H9 (cell line): ENCODE results near the gene UNC5B. TPM values are rescaled to one million over a fixed set of nuclear protein-coding genes. Genes with fewer than 3 reads are reported as not detected.

Experiments used
- DNase-seq: peaks from one replicate; pipeline ENCODE4 v3.0.0-alpha.2; 2017
- H2AFZ ChIP-seq: one replicate; pipeline ENCODE4 v1.6.1; 2013; ENCODE audit warnings: mild to moderate bottlenecking, low read length, control low read depth, moderate library complexity
- H2AK5ac ChIP-seq: 2 replicates; pipeline ENCODE4 v1.6.1; 2013; ENCODE audit warnings: low read length, control low read depth, mixed read lengths; ENCODE audit not compliant: insufficient read length
- H2BK120ac ChIP-seq: one replicate; pipeline ENCODE4 v1.6.1; 2013; ENCODE audit warnings: low read depth, mild to moderate bottlenecking, low read length, control low read depth, inconsistent platforms; ENCODE audit not compliant: poor library complexity, severe bottlenecking
- H2BK12ac ChIP-seq: 2 replicates; pipeline ENCODE4 v1.6.1; 2013; ENCODE audit warnings: low read length, control low read depth, mixed read lengths, low read depth; ENCODE audit not compliant: insufficient read length
- H2BK15ac ChIP-seq: 2 replicates; pipeline ENCODE4 v1.6.1; 2013; ENCODE audit warnings: low read depth, low read length, control low read depth
- H2BK20ac ChIP-seq: one replicate; pipeline ENCODE4 v1.6.1; 2013; ENCODE audit warnings: low read depth, mild to moderate bottlenecking, low read length, control low read depth, inconsistent platforms; ENCODE audit not compliant: poor library complexity, severe bottlenecking
- H2BK5ac ChIP-seq: 2 replicates; pipeline ENCODE4 v1.6.1; 2013; ENCODE audit warnings: low read length, control low read depth, mixed read lengths; ENCODE audit not compliant: insufficient read length
- H3K14ac ChIP-seq: 2 replicates; pipeline ENCODE4 v1.6.1; 2013; ENCODE audit warnings: low read length, control low read depth; ENCODE audit not compliant: insufficient read depth
- H3K18ac ChIP-seq: 2 replicates; pipeline ENCODE4 v1.6.1; 2013; ENCODE audit warnings: low read depth, mild to moderate bottlenecking, mixed read lengths, low read length, control low read depth; ENCODE audit not compliant: insufficient read length
- H3K23ac ChIP-seq: 2 replicates; pipeline ENCODE4 v1.6.1; 2013; ENCODE audit warnings: low read length, control low read depth, mixed read lengths, low read depth; ENCODE audit not compliant: insufficient read length
- H3K23me2 ChIP-seq: 2 replicates; pipeline ENCODE4 v1.6.1; 2013; ENCODE audit warnings: low read depth, mild to moderate bottlenecking, mixed read lengths, low read length, control low read depth; ENCODE audit not compliant: insufficient read length, poor library complexity, severe bottlenecking
- H3K27ac ChIP-seq: 2 replicates; pipeline ENCODE4 v1.5.1; 2013; ENCODE audit warnings: low read length, control low read depth, mixed read lengths, low read depth; ENCODE audit not compliant: insufficient read length
- H3K27me3 ChIP-seq: 2 replicates; pipeline ENCODE4 v1.6.1; 2013; ENCODE audit warnings: low read length, control low read depth, inconsistent platforms; ENCODE audit not compliant: insufficient read depth
- H3K4ac ChIP-seq: 2 replicates; pipeline ENCODE4 v1.6.1; 2013; ENCODE audit warnings: low read depth, mild to moderate bottlenecking, control low read depth, inconsistent platforms, low read length, moderate library complexity
- H3K4me1 ChIP-seq: 2 replicates; pipeline ENCODE4 v1.6.1; 2013; ENCODE audit warnings: low read length, control low read depth, inconsistent platforms; ENCODE audit not compliant: insufficient read depth
- H3K4me2 ChIP-seq: 2 replicates; pipeline ENCODE4 v1.6.1; 2013; ENCODE audit warnings: low read length, control low read depth, mixed read lengths; ENCODE audit not compliant: insufficient read length, insufficient read depth
- H3K56ac ChIP-seq: 2 replicates; pipeline ENCODE4 v1.6.1; 2013; ENCODE audit warnings: low read depth, mild to moderate bottlenecking, mixed read lengths, low read length, control low read depth; ENCODE audit not compliant: insufficient read length
- H3K79me1 ChIP-seq: 2 replicates; pipeline ENCODE4 v1.6.1; 2013; ENCODE audit warnings: low read depth, mild to moderate bottlenecking, moderate library complexity, low read length, control low read depth, inconsistent platforms; ENCODE audit not compliant: insufficient read depth, poor library complexity, severe bottlenecking
- H3K79me2 ChIP-seq: 2 replicates; pipeline ENCODE4 v1.6.1; 2013; ENCODE audit warnings: low read length, control low read depth, inconsistent platforms; ENCODE audit not compliant: insufficient read depth
- H3K9ac ChIP-seq: 2 replicates; pipeline ENCODE4 v1.6.1; 2013; ENCODE audit warnings: low read length, control low read depth, mixed read lengths; ENCODE audit not compliant: insufficient read length; ENCODE audit errors: extremely low read depth
- H3K9me3 ChIP-seq: one replicate; pipeline ENCODE4 v1.6.1; 2013; ENCODE audit warnings: low read depth, low read length, inconsistent platforms; ENCODE audit not compliant: control insufficient read depth
- H3T11ph ChIP-seq: one replicate; pipeline ENCODE4 v1.6.1; 2013; ENCODE audit warnings: mild to moderate bottlenecking, low read length, control low read depth, inconsistent platforms
- H4K20me1 ChIP-seq: one replicate; pipeline ENCODE4 v1.6.1; 2013; ENCODE audit not compliant: control insufficient read depth, insufficient read length, insufficient read depth
- H4K5ac ChIP-seq: 2 replicates; pipeline ENCODE4 v1.6.1; 2013; ENCODE audit warnings: low read depth, mild to moderate bottlenecking, mixed read lengths, low read length, control low read depth; ENCODE audit not compliant: insufficient read length
- H4K8ac ChIP-seq: replicated peaks from 2 replicates; pipeline ENCODE4 v1.6.1; 2013; ENCODE audit warnings: low read length, control low read depth, mixed read lengths, low read depth; ENCODE audit not compliant: insufficient read length
- H4K91ac ChIP-seq: 2 replicates; pipeline ENCODE4 v1.6.1; 2013; ENCODE audit warnings: low read depth, mild to moderate bottlenecking, moderate library complexity, mixed read lengths, low read length, control low read depth; ENCODE audit not compliant: insufficient read length
- H3K27ac Mint-ChIP-seq, 3 experiments: 2 replicates in 2 of 3; 3 replicates in 1 of 3; pipeline ENCODE4 v1.8.0; 2020 to 2021; ENCODE audit warnings: mixed read lengths in 3 of 3, mild to moderate bottlenecking in 1 of 3, moderate library complexity in 1 of 3
- H3K27me3 Mint-ChIP-seq: 2 replicates; pipeline ENCODE4 v1.8.0; 2021; ENCODE audit warnings: low read depth, mild to moderate bottlenecking, moderate library complexity, mixed read lengths
- H3K36me3 Mint-ChIP-seq, 3 experiments: 2 replicates in 2 of 3; 3 replicates in 1 of 3; pipeline ENCODE4 v1.8.0; 2020 to 2021; ENCODE audit warnings: low read depth in 3 of 3, mixed read lengths in 3 of 3; ENCODE audit not compliant: insufficient read depth in 1 of 3
- H3K4me1 Mint-ChIP-seq, 2 experiments: 2 replicates each; pipeline ENCODE4 v1.8.0; 2020; ENCODE audit warnings: mixed read lengths in 2 of 2
- H3K4me3 Mint-ChIP-seq, 2 experiments: 2 replicates in 1 of 2; 3 replicates in 1 of 2; pipeline ENCODE4 v1.8.0; 2020 to 2021; ENCODE audit warnings: mild to moderate bottlenecking in 2 of 2, mixed read lengths in 2 of 2, moderate library complexity in 1 of 2
- H3K9me3 Mint-ChIP-seq, 2 experiments: 2 replicates in 1 of 2; 3 replicates in 1 of 2; pipeline ENCODE4 v1.8.0; 2020; ENCODE audit warnings: mild to moderate bottlenecking in 2 of 2, mixed read lengths in 2 of 2, moderate library complexity in 1 of 2
- WGBS: extraction: QIAGEN DNeasy Blood & Tissue Kit; methylation state at CpG from one replicate; pipeline ENCODE4 v1.1.7; 2013; ENCODE audit warnings: missing lambda C conversion rate, low lambda C conversion rate, mixed read lengths; ENCODE audit not compliant: insufficient read length; ENCODE audit errors: extremely low coverage; 5-methylcytosine and 5-hydroxymethylcytosine counted together
- total RNA-seq: library from RNA; stranded (reverse); gene quantifications from 2 replicates; pipeline ENCODE4 v1.2.1, GENCODE V29; 2021
- TF ChIP-seq, protein P1 (sequence below): fragments of 200-600 bp; sonication (generic); conservative IDR thresholded peaks from 3 replicates; pipeline ENCODE4 v1.8.0; 2021; ENCODE audit warnings: antibody characterized with exemption, mild to moderate bottlenecking

The UNC5B gene
- total RNA-seq, 1 experiment from 2014 or later, result 28.4 TPM

DNA sequence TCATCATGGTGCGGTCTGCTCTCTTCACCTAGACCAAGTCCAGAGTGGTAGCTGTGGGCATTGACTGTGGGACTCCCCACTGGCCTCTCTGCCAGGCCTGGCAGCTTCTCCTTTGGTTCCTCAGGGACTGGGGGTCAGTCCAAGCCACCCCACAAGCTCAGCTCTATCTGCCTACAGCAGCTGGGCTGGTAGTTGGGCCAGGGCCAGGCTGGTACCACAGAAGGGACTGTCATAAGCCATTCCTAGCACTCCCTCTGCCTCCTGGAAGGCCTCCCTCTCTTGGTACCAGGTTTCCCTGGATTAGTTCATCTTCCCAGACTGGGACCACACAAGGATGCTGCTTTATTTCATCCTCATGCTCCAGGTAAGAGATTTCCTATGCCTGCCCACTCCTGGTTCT, 24.2 kb upstream of the UNC5B start:
- no peak overlapping the region for H4K8ac ChIP-seq
- H3K9ac ChIP-seq, result no peak overlapping the region
- H3K14ac ChIP-seq, result no peak overlapping the region
- H3T11ph ChIP-seq, result no peak overlapping the region
- H3K27me3 ChIP-seq, result no peaks in the 10 kb centered on the region
- no peak overlapping the region for H3K18ac ChIP-seq
- no peaks in the 10 kb centered on the region for H3K23me2 ChIP-seq
- no peak overlapping the region for H2BK12ac ChIP-seq
- H2BK15ac ChIP-seq, result no peak overlapping the region
- no peak overlapping the region for H3K27ac ChIP-seq
- no peaks in the 10 kb centered on the region for H3K9me3 ChIP-seq
- no peak overlapping the region for H2AFZ ChIP-seq
- no peak overlapping the region for H3K4ac ChIP-seq
- H3K27me3 Mint-ChIP-seq, result peaks cover 6% of the 10 kb centered on the region
- H3K4me3 Mint-ChIP-seq, result no peak overlapping the region
- no peaks in the 10 kb centered on the region for H3K9me3 Mint-ChIP-seq
- H4K5ac ChIP-seq, result no peak overlapping the region
- H3K79me2 ChIP-seq, result no peaks in the 10 kb centered on the region
- H3K4me2 ChIP-seq, result no peak overlapping the region
- H3K79me1 ChIP-seq, result no peaks in the 10 kb centered on the region
- H3K4me1 ChIP-seq, result no peaks in the 10 kb centered on the region
- H3K56ac ChIP-seq, result no peak overlapping the region
- H4K91ac ChIP-seq, result no peak overlapping the region
- H4K20me1 ChIP-seq, result no peaks in the 10 kb centered on the region
- no peak overlapping the region for H2BK5ac ChIP-seq
- peaks cover 4 to 10% of the 10 kb centered on the region in 2 experiments for H3K4me1 Mint-ChIP-seq
- no peak overlapping the region for H2BK20ac ChIP-seq
- TF ChIP-seq, protein P1, sequence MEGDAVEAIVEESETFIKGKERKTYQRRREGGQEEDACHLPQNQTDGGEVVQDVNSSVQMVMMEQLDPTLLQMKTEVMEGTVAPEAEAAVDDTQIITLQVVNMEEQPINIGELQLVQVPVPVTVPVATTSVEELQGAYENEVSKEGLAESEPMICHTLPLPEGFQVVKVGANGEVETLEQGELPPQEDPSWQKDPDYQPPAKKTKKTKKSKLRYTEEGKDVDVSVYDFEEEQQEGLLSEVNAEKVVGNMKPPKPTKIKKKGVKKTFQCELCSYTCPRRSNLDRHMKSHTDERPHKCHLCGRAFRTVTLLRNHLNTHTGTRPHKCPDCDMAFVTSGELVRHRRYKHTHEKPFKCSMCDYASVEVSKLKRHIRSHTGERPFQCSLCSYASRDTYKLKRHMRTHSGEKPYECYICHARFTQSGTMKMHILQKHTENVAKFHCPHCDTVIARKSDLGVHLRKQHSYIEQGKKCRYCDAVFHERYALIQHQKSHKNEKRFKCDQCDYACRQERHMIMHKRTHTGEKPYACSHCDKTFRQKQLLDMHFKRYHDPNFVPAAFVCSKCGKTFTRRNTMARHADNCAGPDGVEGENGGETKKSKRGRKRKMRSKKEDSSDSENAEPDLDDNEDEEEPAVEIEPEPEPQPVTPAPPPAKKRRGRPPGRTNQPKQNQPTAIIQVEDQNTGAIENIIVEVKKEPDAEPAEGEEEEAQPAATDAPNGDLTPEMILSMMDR, result no peak
- H3K27ac Mint-ChIP-seq, result peak overlapping the region in 1 of 3 experiments; percentile 72; a peak in 1 of 7 replicates
- no peak overlapping the region for H3K23ac ChIP-seq
- H2BK120ac ChIP-seq, result no peak overlapping the region
- WGBS, result no CpG with 5 or more reads among the region's 1 CpG
- DNase-seq, result no peak
- no peak overlapping the region for H2AK5ac ChIP-seq
- H3K36me3 Mint-ChIP-seq, result no peaks in the 10 kb centered on the region
